Peyer's patch (tissue), 4 donors: ENCODE data around the gene TMEM98.

Experiments used
- POLR2A ChIP-seq, 2 donors: fragments of 450-650 bp; IDR thresholded peaks; one replicate each; pipeline ENCODE4 v1.5.1; 2017; ENCODE audit warnings: antibody characterized with exemption in 2 of 2, mild to moderate bottlenecking in 2 of 2, moderate library complexity in 2 of 2
- TF ChIP-seq, protein P1 (sequence below), 6 experiments: fragments of 450-650 bp in 4 of 6; fragments of 200-600 bp in 2 of 6; sonication (generic) in 1 of 6; IDR thresholded peaks; one replicate each; pipeline ENCODE4 v1.5.1; 2017 to 2019; ENCODE audit warnings: antibody characterized with exemption in 6 of 6, mild to moderate bottlenecking in 3 of 6, moderate library complexity in 1 of 6

- TF ChIP-seq, protein P1, sequence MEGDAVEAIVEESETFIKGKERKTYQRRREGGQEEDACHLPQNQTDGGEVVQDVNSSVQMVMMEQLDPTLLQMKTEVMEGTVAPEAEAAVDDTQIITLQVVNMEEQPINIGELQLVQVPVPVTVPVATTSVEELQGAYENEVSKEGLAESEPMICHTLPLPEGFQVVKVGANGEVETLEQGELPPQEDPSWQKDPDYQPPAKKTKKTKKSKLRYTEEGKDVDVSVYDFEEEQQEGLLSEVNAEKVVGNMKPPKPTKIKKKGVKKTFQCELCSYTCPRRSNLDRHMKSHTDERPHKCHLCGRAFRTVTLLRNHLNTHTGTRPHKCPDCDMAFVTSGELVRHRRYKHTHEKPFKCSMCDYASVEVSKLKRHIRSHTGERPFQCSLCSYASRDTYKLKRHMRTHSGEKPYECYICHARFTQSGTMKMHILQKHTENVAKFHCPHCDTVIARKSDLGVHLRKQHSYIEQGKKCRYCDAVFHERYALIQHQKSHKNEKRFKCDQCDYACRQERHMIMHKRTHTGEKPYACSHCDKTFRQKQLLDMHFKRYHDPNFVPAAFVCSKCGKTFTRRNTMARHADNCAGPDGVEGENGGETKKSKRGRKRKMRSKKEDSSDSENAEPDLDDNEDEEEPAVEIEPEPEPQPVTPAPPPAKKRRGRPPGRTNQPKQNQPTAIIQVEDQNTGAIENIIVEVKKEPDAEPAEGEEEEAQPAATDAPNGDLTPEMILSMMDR (IDR thresholded peaks at IDR 0.05), result no peak
- TF ChIP-seq POLR2A (IDR thresholded peaks at IDR 0.05), result no peak
Observed at GRCh38 chr17:32926183-32926582, 1.8 kb upstream of the TMEM98 start.
